ENCODE data around the gene C1orf210. TPM values are rescaled to one million over a fixed set of nuclear protein-coding genes. Genes with fewer than 3 reads are reported as not detected.

Gene C1orf210
- total RNA-seq, 1 donor from 2014 or later: not detected

DNA sequence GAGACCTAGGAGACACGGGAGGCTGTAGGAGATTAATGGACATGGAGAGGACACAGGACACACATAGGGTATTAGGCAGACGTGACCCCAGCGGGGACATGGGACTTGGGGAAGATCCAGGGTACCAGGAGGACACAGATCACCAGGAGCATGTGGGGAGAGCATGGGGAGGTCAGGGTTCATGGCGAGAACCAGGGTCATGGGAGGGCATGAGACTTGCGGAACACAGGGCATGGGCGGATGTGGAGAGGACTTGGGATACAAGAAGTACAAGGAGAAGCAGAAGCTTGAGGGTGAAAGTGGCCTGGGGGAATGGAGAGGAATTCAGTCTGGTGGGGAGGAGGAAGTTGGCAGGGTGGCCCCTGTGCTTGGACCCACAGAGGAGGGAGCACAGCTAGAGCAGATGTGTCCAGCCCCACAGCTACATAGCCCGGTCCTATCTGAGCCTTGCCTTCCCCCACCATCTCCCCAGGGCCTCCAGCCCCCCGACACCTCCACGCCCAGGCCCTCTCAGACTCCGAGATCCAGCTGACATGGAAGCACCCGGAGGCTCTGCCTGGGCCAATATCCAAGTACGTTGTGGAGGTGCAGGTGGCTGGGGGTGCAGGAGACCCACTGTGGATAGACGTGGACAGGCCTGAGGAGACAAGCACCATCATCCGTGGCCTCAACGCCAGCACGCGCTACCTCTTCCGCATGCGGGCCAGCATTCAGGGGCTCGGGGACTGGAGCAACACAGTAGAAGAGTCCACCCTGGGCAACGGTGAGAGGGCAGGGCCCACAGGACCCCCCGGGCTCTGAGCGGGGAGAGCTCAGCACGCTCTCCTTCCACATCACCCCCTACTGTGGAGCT lies 27.5 kb upstream of the C1orf210 start:
- DNase-seq (ENCODE audit: low read depth in 2 of 2): no peak

DNA sequence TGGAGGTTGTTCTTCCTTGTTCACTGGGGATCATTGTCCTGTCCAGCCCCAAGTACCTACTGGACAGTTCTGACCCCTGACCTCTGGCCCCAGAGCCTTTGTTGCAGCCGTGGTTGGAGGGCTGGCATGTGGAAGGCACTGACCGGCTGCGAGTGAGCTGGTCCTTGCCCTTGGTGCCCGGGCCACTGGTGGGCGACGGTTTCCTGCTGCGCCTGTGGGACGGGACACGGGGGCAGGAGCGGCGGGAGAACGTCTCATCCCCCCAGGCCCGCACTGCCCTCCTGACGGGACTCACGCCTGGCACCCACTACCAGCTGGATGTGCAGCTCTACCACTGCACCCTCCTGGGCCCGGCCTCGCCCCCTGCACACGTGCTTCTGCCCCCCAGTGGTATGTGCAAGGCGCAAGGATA lies 26.8 kb upstream of the C1orf210 start:
- no peak for DNase-seq (ENCODE audit: low read depth in 2 of 2)

DNA sequence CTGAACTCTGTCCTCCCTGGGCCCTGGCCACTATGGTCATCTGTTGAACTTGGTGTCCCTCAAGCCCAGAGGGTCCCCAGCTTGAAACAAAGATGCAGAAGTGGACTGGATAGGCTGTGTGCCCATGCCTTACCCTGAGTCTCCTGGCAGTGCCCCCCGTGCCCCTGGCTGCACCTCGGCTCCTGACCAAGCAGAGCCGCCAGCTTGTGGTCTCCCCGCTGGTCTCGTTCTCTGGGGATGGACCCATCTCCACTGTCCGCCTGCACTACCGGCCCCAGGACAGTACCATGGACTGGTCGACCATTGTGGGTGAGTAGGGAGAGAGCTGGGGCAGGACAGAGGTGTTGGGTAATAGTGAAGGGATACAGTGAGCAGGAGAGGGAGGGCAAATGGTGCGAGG lies 26.1 kb upstream of the C1orf210 start:
- no peak for DNase-seq (ENCODE audit: low read depth in 2 of 2)

DNA sequence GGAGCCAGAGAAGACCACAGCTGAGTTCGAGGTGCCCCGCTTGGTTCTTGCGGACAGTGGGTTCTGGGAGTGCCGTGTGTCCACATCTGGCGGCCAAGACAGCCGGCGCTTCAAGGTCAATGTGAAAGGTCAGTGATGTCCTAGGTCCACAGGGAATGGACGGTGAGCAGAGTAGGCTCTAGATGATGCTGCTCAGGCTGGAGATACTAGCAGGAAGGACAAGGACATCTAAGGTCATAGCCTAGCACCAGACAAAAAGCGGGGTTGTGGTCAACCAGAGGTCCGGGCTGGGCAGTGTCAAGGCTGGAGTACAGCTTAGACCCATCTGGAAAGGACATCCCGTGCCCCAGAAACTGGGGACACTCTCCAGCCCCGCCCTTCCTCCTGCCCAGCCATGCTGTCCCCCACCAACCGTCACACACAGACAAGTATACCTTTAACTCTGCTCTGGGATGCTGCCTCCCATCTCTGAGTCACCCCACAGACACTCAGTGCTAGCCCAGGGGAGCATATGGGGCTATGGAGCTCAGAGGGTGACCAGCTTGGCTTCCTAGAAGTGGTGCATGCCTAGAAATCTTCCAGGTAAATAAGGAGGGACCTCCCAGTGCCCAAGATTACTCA lies 24.1 kb upstream of the C1orf210 start:
- no peak for DNase-seq (ENCODE audit: low read depth in 2 of 2)

DNA sequence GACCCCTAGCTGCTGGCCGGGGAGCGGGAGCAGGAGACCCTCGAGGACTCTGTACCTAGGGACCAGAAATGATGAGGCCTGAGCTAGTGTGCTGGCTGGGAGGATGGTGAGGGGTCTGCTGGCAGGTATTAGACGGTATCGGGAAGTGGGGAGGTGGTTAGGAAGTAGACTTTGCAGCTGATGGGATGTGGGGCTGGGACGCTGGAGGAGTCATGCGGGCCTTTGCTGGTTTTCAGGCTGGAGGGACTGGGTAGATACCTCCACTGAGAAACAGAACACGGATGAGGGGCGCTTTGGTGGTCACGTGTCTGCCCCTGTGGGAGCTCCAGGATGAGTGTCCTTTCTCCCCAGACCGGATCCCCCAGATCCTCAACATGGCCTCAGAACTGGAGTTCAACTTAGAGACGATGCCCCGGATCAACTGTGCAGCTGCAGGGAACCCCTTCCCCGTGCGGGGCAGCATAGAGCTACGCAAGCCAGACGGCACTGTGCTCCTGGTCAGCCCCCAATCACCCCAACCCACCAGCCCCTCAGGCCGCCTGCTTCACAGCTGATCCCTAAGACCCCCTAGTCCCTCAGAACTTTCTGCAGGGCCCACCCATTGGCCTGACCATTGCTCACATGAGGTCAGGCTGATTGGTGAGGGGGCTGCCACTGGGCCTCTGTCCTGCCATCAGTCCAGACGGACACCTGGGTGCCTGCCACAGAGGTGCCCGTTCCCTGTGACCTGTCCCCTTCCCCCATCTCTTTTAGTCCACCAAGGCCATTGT lies 23.4 kb upstream of the C1orf210 start:
- DNase-seq (ENCODE audit: low read depth in 2 of 2): no peak

DNA sequence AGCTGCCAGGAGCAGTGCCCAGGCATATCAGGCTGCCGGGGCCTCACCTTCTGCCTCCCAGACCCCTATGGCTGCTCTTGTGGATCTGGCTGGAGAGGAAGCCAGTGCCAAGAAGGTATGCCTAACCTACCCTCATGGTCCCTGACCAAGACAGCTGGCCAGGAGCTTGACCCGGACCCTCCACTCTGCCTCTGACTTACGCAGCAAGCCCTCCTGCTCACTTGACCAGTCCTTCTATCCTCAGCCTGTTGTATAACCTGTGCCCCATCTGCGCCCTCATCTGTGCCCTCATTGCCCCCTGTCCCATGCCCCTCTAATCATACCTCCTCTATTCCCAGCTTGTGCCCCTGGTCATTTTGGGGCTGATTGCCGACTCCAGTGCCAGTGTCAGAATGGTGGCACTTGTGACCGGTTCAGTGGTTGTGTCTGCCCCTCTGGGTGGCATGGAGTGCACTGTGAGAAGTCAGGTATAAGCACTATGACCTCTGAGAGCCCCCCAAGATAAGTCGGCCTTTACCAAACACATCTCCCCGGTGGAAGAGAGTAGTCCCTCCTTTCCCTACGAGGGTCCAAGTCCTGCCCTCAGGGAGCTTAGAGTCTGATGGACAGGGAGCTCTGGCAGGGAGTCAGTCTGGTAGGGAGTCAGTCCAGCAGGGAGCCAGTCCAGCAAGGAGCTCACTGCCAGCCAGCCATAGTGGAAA lies 22.2 kb upstream of the C1orf210 start:
- no peak for DNase-seq (ENCODE audit: low read depth in 2 of 2)

DNA sequence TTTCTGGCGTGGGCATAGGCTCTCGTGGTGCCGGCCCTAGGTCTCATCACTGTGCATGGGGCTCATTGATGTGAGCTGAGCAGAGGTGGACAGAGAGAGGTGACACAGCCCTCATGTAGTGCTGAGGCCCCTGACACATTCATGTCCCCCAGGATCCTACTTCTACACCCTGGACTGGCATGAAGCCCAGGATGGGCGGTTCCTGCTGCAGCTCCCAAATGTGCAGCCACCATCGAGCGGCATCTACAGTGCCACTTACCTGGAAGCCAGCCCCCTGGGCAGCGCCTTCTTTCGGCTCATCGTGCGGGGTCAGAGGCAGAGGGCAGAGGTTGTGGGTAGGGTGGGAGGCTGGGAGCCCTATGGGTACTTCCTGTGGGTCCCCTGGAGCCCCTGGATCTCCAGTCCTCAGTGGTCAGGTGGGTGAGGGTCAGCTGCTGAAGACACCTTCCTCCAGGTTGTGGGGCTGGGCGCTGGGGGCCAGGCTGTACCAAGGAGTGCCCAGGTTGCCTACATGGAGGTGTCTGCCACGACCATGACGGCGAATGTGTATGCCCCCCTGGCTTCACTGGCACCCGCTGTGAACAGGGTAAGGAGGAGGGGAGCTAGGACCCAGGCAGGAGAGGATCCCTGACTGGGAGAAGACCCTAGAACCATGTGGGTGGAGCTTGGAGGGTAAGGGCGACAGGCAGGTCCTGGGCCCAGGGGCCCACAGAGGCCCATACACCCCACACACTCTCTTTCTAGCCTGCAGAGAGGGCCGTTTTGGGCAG lies 21.5 kb upstream of the C1orf210 start:
- DNase-seq (ENCODE audit: low read depth in 2 of 2): no peak

DNA sequence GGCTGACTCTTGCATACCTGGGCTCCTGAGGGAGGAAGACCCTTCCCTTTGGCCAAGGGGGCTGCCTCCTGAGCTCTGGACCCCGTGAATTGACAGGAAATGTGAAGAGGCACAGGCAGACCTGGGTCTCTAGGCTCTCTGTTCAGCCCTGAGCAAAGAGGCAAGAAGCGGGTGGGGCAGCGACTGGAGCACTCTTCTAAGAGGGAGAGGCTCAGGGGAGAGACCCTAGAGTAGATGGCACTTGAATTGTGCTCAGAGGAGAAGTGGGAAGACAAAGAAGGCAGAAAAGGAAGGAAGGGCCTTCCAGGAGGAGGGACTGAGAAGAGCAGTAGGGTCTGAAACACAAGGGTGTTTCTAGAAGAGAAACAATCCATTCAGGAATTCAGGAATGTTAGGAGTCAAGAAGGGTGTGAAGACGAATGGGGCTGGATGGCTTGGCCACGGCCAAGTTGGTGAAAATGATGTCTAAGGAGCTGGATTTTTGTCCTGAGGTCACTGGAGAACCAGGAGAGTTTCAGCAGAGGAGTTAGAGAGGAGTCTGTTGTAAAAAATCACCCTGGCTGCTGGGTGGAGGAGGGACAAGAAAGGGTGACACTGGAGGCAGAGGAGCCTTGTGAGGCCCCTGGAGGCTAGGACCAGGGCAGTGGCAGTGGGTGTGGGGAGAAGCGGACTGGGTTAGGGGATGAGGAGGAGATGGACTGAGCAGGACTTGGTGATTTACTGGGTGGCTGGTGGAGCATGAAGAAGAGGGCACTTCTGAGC lies 20.7 kb upstream of the C1orf210 start:
- DNase-seq (ENCODE audit: low read depth in 2 of 2): no peak

DNA sequence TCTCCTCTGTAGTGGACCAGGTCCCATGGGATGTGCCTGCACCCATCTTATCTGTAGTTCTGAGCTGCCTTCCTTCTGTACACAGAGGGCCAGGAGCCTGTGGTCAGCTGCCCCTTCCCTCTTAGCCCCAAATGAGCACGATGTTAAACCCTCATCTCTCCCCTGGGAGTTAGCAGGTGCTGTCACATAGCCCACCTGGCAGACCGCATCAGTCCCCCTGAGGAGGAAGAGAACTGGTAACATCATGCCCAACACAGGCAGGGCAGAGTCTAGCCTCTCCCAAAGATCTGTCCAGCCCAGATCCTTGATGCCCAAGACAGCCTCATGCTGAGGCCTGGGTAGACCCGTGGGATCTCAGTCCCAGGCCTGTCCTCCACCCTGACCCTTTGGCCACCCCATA lies 20.1 kb upstream of the C1orf210 start:
- DNase-seq (ENCODE audit: low read depth in 2 of 2): no peak

DNA sequence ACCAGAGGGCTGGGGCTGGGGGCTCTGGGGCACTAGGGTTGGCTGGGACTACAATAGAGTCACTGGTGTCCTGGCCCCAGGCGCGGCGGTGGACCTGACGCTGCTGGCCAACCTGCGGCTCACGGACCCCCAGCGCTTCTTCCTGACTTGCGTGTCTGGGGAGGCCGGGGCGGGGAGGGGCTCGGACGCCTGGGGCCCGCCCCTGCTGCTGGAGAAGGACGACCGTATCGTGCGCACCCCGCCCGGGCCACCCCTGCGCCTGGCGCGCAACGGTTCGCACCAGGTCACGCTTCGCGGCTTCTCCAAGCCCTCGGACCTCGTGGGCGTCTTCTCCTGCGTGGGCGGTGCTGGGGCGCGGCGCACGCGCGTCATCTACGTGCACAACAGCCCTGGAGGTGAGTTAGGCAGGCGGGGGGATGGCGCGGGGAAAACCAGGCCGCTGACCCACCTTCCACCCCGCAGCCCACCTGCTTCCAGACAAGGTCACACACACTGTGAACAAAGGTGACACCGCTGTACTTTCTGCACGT lies 19.5 kb upstream of the C1orf210 start:
- no peak for DNase-seq (ENCODE audit: low read depth in 2 of 2)

DNA sequence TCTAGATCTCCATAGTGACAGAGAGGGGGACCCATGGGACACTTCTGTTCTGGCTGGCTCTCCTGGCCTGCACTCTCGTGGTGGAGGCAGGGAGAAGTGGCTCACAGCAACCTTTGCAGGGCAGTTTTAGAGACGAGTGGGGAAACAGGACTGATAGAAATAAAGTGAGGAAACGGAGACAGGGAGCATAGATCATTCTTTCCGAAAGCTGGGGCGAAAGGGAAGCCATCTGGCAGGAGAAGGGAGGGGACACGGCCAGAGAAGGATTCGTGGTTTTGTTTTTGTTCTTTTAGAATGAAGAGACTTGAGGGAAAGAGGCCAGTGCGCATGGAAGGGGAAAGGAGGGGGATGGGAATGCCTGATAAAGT lies 18.9 kb upstream of the C1orf210 start:
- DNase-seq (ENCODE audit: low read depth in 2 of 2): peak; percentile 58 to 70

DNA sequence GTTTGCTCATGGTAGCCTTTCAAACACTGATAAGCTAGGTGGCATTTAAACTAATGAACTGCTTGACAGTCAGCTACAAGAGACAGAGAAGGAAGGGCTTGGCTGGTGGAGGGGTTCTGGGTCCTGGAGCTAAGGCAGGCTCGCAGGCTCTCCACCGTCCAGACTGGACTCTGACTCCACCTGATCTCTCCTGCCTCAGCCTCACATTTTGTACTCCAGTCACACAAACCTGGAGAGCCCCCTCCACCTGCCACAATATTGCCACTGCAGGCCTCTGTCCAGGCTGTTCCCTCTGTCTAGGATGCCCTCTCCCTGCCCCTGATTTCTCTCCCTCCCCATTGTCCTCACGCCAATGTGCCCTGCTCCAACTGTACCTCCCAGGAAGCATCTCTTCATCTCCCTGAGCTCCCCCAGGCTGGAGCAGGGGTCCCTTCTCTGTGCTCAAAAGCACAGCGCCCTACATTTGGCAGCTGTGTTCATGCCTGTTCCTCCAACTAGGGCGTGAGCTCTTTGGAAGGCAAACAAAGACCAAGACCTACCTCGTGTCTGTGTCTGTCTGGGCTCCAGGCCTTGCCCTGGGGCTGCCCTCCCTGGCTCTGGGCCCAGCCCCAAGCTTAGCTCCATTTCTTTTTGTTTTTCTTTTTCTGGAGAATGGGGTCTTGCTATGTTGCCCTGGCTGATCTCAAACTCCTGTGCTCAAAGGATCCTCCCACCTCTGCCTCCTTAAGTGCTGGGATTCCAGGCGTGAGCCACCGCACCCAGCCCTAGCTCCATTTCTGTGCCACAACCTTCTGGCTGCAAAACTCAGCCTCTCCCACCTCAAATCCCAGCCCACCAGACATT lies 18.3 kb upstream of the C1orf210 start:
- peak in 1 of 2 donors; percentile 21 for DNase-seq (ENCODE audit: low read depth in 2 of 2)

DNA sequence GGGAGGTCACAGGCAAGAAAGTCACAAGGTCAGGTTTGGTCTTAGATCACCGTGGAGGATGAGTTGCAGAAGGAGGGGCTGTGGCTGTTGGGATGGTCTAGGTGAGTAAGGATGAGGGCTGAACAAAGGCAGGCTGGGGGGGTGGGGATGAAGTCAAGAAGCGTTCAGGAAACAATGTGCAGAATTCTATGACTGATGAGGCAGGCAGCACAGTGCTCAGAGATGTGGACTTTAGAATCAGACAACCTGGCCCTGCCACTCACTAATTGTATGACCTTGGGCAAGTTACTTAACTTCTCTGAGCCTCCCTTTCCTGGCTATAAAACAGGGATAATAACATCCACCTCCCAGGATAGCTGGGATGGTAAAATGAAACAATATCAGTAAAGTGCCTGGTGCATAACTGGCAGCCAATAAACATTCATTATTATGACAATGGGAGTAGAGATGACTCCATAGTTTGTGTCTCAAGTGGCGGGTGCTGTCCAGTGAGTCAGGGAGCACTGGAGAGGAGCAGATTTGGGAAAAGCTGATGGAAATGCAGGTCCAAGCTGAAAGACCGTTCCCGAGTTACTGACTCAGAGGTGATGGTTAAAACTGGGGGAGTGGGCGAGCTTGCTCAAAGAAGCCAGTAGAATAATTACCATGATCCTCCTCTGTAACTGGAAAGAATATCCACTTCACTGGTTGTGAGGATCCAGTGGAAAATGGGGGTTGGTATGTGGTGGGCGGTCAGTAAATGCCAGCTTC lies 17.5 kb upstream of the C1orf210 start:
- DNase-seq (ENCODE audit: low read depth in 2 of 2): peak in 1 of 2 donors; percentile 39

DNA sequence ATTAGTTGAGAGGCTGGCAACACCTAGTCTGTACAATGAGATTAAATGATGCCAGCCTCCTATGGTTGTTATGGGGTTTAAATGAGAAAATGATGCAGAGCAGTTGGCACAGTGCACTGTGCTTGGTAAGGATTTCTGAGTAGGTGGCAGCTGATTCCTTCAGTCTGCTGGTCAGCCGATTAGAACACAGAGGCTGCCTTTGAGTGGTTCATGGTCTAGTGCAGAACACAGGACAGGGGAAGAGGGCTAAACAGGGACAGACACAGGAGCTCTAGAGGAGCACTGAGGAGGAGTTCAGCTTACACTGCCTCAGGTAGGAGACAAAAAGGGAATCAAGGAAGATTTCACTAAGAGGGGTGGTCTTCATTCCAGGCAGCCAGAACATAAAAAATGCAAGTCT lies 16.8 kb upstream of the C1orf210 start:
- DNase-seq (ENCODE audit: low read depth in 2 of 2): peak in 1 of 2 donors; percentile 25

DNA sequence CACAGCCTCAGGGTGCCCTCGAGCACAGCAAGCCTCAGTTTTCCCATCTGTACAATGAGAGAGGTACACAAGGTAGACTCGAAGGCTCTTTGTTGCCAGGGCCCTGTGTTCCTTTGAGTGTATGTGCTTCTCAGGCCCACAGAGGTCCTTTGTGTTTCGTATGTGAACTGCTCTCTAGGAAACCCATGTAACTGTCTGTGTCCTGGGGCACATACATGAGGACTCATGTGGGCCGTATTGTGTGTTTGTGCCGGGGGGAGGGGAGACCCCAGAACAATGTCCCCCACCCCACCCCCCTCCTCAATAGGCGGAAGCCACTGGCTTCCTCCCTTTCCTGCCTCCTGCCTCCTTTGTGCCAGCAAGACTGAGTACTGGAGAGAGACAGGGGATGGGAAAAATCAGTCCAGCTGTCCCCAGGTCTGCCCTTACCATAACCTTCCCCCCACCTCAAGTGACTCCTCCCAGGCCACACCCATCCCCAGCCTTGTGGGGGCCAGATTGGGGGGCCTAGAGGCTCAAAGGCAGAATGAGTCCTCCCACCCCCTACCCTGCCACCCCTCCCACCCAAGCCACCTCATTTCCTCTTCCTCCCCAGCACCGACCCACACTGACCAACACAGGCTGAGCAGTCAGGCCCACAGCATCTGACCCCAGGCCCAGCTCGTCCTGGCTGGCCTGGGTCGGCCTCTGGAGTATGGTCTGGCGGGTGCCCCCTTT lies 15.2 kb upstream of the C1orf210 start, which contains the start of gene TIE1:
Gene TIE1, plus strand, starts transcription at position 605 of the 717 bp plus-strand sequence. Its CDS starts 90 bp downstream, at position 695.
- peak; percentile 89 to 90 for DNase-seq (ENCODE audit: low read depth in 2 of 2)

DNA sequence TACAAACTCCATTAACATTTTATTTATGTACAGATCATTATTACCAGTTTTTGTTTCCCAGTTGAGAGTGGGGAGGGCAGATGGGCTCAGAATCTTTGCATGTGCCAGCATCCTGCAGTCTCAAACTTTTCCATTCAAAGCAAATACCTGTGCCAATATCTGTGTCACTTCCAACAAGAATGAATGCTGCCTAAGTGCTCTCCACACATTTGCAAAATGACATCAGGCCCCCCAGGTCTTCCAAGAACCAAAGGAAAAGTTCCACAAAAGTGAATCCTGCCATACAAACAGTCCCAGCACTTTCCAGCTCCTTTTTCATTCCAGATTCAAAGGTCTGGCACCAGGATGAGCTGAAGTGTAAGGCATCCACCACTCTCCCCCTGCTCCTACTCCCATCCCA lies 13.7 kb upstream of the C1orf210 start:
- DNase-seq (ENCODE audit: low read depth in 2 of 2): peak in 1 of 2 donors; percentile 75

DNA sequence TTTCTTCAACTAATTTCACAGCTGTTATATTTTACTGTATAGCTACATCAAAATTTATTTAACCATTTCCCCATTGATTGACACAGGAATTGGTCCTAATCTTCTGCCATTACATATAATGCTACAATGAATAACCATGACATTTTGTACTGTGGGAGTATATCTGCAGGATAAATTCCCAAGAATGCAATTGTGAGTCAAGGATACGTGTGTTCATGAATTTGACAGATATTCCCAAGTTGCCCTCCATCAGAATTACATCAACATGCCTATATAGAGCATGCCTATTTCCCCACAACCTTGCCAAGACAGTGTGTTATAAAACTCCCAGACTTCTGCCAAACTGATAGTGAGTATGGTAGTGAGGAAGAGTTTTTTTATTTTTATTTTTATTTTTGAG lies 12.7 kb upstream of the C1orf210 start:
- DNase-seq (ENCODE audit: low read depth in 2 of 2): no peak

Measured in lung microvascular endothelial cell (primary cell).